Kidney (tissue), 14 donors: ENCODE data around the gene ARMC7. TPM values are rescaled to one million over a fixed set of nuclear protein-coding genes. Genes with fewer than 3 reads are reported as not detected.

Experiments
- DNase-seq, 5 donors: peaks; one replicate each; pipeline ENCODE4 v3.0.0-alpha.2; 2013 to 2020
- FAIRE-seq: peaks from 2 replicates; lab custom pipeline; 2012; peaks lifted over from hg19 to GRCh38; lab: Jason Lieb, UNC
- H3K27ac ChIP-seq, 2 donors: one replicate each; pipeline ENCODE4 v1.7.0; 2013; ENCODE audit warnings: low read depth in 2 of 2, low read length in 2 of 2, inconsistent platforms in 1 of 2
- H3K27me3 ChIP-seq: one replicate; pipeline ENCODE4 v1.7.1; 2013; ENCODE audit warnings: low read length, inconsistent platforms; ENCODE audit not compliant: control insufficient read depth, insufficient read depth
- H3K36me3 ChIP-seq, 3 donors: one replicate each; pipeline versions ENCODE4 v1.7.0 to v1.7.1; 2013; ENCODE audit warnings: low read length in 3 of 3, control low read depth in 1 of 3, inconsistent platforms in 1 of 3; ENCODE audit not compliant: insufficient read depth in 3 of 3, control insufficient read depth in 2 of 3
- H3K4me1 ChIP-seq, 3 donors: one replicate each; pipeline versions ENCODE4 v1.7.0 to v1.7.1; 2013; ENCODE audit warnings: low read length in 3 of 3, inconsistent platforms in 1 of 3, low read depth in 1 of 3; ENCODE audit not compliant: control insufficient read depth in 2 of 3, insufficient read depth in 2 of 3
- H3K4me3 ChIP-seq, 3 donors: one replicate each; pipeline versions ENCODE4 v1.7.0 to v1.8.1; 2013; ENCODE audit warnings: low read length in 3 of 3, control low read depth in 1 of 3, inconsistent platforms in 1 of 3
- H3K9ac ChIP-seq, 3 donors: one replicate each; pipeline versions ENCODE4 v1.7.0 to v1.7.1; 2013; ENCODE audit warnings: low read length in 3 of 3, control low read depth in 1 of 3, inconsistent platforms in 1 of 3
- H3K9me3 ChIP-seq, 3 donors: one replicate each; pipeline versions ENCODE4 v1.7.0 to v1.7.1; 2013; ENCODE audit warnings: low read length in 3 of 3, control low read depth in 1 of 3, inconsistent platforms in 1 of 3; ENCODE audit not compliant: control insufficient read depth in 2 of 3, insufficient read depth in 1 of 3
- intact Hi-C: fragments of 100-400 bp; cut with DNase I; formaldehyde crosslinking; loops from one replicate; pipeline ENCODE4 v1.11.1; 2022
- polyA plus RNA-seq: library from polyadenylated mRNA; stranded (reverse); fragments of 350-450 nt; fragmentation: Illumina TruSeq; extraction: RNeasy Lipid Tissue Mini Kit (QIAGEN cat#74804); gene quantifications from one replicate; pipeline ENCODE4 v1.2.3, GENCODE V29; 2014; ENCODE audit warnings: low read depth, low replicate concordance; ENCODE audit not compliant: insufficient read depth
- total RNA-seq: library from RNA; stranded (reverse); fragmentation: NEBNext Ultra II Directional; extraction: Animal tissue kit (Norgen Biotek cat#: 25700); gene quantifications from one replicate; pipeline ENCODE4 v1.2.1, GENCODE V29; 2021
- TF ChIP-seq, protein P1 (sequence below): IDR thresholded peaks from 3 replicates; pipeline ENCODE4 v1.5.1; 2012; ENCODE audit warnings: mild to moderate bottlenecking, moderate library complexity, borderline replicate concordance; ENCODE audit not compliant: insufficient read depth; ENCODE audit errors: extremely low read depth
- donor health status: control.
- donor health status: control.
- donor health status: control.
- donor health status: control.
- donor health status: control.
- donor health status: DM: yes; HTN: yes; CAD: no.
- donor health status: Normal renal cell carcinoma (clear cell type).

The ARMC7 gene
- total and polyA plus RNA-seq, 2 donors from 2014 or later = 31.8 to 35.1 TPM

DNA sequence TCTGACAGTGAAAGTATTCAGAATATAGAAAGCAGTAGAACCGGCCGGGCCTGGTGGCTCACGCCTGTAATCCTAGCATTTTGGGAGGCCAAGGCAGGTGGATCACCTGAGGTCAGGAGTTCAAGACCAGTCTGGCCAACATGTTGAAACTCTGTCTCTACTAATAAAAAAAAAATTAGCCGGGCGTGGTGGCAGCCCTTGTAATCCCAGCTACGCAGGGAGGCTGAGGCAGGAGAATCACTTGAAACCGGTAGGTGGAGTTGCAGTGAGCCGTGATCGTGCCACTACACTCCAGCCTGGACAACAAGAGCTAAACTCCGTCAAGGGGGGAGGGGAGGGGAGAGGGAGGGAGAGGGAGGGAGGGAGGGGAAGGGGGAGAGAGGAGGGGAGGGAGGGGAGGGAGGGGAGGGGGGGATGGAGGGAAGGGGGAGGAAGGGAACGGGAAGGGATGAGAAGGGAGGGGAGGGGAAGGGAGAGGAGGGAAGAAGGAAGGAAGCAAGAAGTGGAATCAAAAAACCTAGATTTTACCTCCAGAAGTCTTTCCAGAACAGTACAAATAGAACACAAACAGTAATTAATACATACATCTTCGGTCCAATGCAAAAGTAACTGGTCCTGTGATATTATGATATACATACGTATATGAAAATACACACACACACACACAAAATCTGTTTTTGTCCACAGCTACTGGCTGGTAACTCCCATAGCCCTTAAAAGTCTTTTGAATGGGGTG, 32.6 kb downstream of the ARMC7 start:
- H3K4me1 ChIP-seq = no peaks in the 10 kb centered on the region
- H3K27ac ChIP-seq = no peak overlapping the region
- intact Hi-C loops = no loop called here
- peaks cover 0 to 7% (median 3%) of the 10 kb centered on the region in 3 donors for H3K36me3 ChIP-seq
- FAIRE-seq = no peak
- no peak overlapping the region for H3K9ac ChIP-seq
- no peaks in the 10 kb centered on the region for H3K27me3 ChIP-seq
- H3K4me3 ChIP-seq = no peak overlapping the region
- DNase-seq = no peak
- TF ChIP-seq, protein P1, sequence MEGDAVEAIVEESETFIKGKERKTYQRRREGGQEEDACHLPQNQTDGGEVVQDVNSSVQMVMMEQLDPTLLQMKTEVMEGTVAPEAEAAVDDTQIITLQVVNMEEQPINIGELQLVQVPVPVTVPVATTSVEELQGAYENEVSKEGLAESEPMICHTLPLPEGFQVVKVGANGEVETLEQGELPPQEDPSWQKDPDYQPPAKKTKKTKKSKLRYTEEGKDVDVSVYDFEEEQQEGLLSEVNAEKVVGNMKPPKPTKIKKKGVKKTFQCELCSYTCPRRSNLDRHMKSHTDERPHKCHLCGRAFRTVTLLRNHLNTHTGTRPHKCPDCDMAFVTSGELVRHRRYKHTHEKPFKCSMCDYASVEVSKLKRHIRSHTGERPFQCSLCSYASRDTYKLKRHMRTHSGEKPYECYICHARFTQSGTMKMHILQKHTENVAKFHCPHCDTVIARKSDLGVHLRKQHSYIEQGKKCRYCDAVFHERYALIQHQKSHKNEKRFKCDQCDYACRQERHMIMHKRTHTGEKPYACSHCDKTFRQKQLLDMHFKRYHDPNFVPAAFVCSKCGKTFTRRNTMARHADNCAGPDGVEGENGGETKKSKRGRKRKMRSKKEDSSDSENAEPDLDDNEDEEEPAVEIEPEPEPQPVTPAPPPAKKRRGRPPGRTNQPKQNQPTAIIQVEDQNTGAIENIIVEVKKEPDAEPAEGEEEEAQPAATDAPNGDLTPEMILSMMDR = no peak
- H3K9me3 ChIP-seq = no peaks in the 10 kb centered on the region

DNA sequence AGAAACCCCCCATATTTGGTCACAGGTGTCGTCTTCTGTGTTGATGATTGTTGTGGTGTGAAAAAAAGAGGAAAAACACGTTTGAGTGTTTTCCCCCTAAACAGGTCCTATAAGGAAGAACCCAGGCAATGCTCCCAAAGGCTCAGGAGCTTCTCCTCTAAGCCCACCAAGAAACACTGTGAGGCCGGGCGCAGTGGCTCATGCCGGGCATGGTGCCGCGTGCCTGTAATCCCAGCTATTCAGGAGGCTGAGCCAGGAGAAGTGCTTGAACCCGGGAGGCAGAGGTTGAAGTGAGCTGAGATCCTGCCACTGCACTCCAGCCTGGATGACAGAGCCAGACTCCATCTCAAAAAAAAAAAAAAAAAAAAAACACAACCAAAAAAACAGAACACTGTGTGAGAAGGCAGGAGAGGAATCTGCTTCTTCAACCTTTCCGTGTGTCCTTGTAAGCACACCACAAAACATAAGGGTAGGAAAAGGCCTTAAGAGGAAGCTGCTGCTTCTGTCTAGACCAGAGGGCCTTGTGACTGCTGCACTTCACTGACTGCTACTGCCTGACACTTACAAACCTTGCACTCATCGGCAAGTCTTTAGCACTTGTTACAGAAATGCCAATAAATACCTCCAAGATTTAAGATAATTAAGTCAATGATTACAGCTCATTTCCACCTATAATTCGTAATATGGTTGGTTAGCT, 35.2 kb downstream of the ARMC7 start:
- FAIRE-seq (no peak), DNase-seq (no peak)
- intact Hi-C loops = no loop called here
- H3K36me3 ChIP-seq = peaks cover 0 to 7% (median 3%) of the 10 kb centered on the region in 3 donors
- no peak overlapping the region for H3K27ac ChIP-seq
- no peaks in the 10 kb centered on the region for H3K9me3 ChIP-seq
- no peaks in the 10 kb centered on the region for H3K27me3 ChIP-seq
- H3K4me3 ChIP-seq = no peak overlapping the region
- TF ChIP-seq, protein P1 = no peak
- peaks cover 0 to 3% (median 0%) of the 10 kb centered on the region in 3 donors for H3K4me1 ChIP-seq
- no peak overlapping the region for H3K9ac ChIP-seq

DNA sequence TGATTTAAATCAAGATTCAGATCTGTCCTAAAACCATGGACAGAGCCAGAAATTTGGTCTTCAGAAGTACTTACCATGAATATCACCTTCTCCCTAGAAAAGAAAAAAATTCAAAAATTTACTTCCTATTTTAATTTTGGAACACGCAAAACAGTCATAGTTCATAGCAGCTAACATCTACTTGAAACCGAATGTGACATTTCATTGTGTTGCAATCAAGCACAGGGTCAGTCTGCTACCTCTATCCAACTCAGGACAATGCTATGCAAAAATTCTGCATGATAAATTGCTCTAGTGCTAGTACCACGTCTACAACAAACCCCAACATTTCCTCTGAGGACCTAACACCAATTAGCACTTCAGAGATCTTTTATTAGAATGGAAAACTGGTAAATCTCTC, 36.8 kb downstream of the ARMC7 start:
- no peak overlapping the region for H3K9ac ChIP-seq
- H3K4me1 ChIP-seq = peaks cover 0 to 3% (median 0%) of the 10 kb centered on the region in 3 donors
- no peaks in the 10 kb centered on the region for H3K9me3 ChIP-seq
- peaks cover 0 to 4% (median 3%) of the 10 kb centered on the region in 3 donors for H3K36me3 ChIP-seq
- intact Hi-C loops = no loop called here
- H3K4me3 ChIP-seq = no peak overlapping the region
- no peak overlapping the region for H3K27ac ChIP-seq
- TF ChIP-seq, protein P1 = no peak
- FAIRE-seq = no peak
- H3K27me3 ChIP-seq = no peaks in the 10 kb centered on the region
- DNase-seq = no peak
